HepG2 (cell line): Measurements from ENCODE around the gene ADAMTS4. TPM values are rescaled to one million over a fixed set of nuclear protein-coding genes. Genes with fewer than 3 reads are reported as not detected.

ENCODE experiments used
- EHMT2 ChIP-seq: fragments of 200-600 bp; sonication (generic); IDR thresholded peaks from 2 replicates; pipeline ENCODE4 v1.7.0; 2017; ENCODE audit warnings: antibody characterized with exemption, low read depth, low read length, borderline replicate concordance
- ELF3 ChIP-seq: IDR thresholded peaks from 2 replicates; pipeline ENCODE4 v1.6.1; 2016; ENCODE audit warnings: missing genetic modification reagents, missing compliant biosample characterization
- KLF13 ChIP-seq: sonication (generic); formaldehyde crosslinking; IDR thresholded peaks from 2 replicates; pipeline ENCODE4 v1.4.0; 2020; ENCODE audit warnings: mild to moderate bottlenecking, missing genetic modification reagents
- MZF1 ChIP-seq: sonication (generic); formaldehyde crosslinking; IDR thresholded peaks from 2 replicates; pipeline ENCODE4 v1.8.1; 2023; ENCODE audit warnings: mild to moderate bottlenecking, missing genetic modification reagents, borderline replicate concordance
- REPIN1 ChIP-seq: sonication (generic); formaldehyde crosslinking; IDR thresholded peaks from 2 replicates; pipeline ENCODE4 v1.8.0; 2022; ENCODE audit warnings: missing genetic modification reagents, low read depth, mild to moderate bottlenecking, borderline replicate concordance
- ZBTB2 ChIP-seq: sonication (generic); formaldehyde crosslinking; IDR thresholded peaks from 2 replicates; pipeline ENCODE4 v1.8.0; 2022; ENCODE audit warnings: low read depth, missing genetic modification reagents
- ZBTB40 ChIP-seq, 2 experiments: fragments of 450-650 bp in 1 of 2; sonication (generic) in 1 of 2; formaldehyde crosslinking in 1 of 2; IDR thresholded peaks; 2 replicates each; pipeline versions ENCODE4 v1.6.1 to v1.8.0; 2016 to 2022; ENCODE audit warnings: antibody characterized with exemption in 1 of 2, mild to moderate bottlenecking in 1 of 2, missing genetic modification reagents in 1 of 2
- ZNF142 ChIP-seq: sonication (generic); formaldehyde crosslinking; IDR thresholded peaks from 2 replicates; pipeline ENCODE4 v1.4.0; 2020; ENCODE audit warnings: missing genetic modification reagents
- ZNF747 ChIP-seq: sonication (generic); formaldehyde crosslinking; IDR thresholded peaks from 2 replicates; pipeline ENCODE4 v1.8.1; 2023; ENCODE audit warnings: missing genetic modification reagents, mild to moderate bottlenecking, borderline replicate concordance
- ZSCAN20 ChIP-seq: sonication (generic); formaldehyde crosslinking; IDR thresholded peaks from 2 replicates; pipeline ENCODE4 v1.4.0; 2020; ENCODE audit warnings: missing genetic modification reagents, mild to moderate bottlenecking, borderline replicate concordance
- polyA plus RNA-seq, 8 experiments: library from polyadenylated mRNA; depleted of rRNA in 3 of 8; stranded (reverse) in 7 of 8; unstranded in 1 of 8; fragments of >200 nt; fragmentation: Illumina TruSeq in 4 of 8; extraction: Trizol in 4 of 8; gene quantifications; 2 replicates each; pipeline versions ENCODE4 v1.2.1 to v1.2.3, GENCODE V29; 2011 to 2016; ENCODE audit warnings: low read depth in 4 of 8, missing spikeins in 1 of 8, mixed read lengths in 1 of 8; ENCODE audit not compliant: insufficient read depth in 1 of 8
- total RNA-seq, 5 experiments: library from RNA; depleted of rRNA; stranded (reverse); fragments of >200 nt; fragmentation: Illumina TruSeq; extraction: Trizol; gene quantifications; 2 replicates each; pipeline ENCODE4 v1.2.3, GENCODE V29; 2016; ENCODE audit warnings: low read depth in 1 of 5

The ADAMTS4 gene
- total and polyA plus RNA-seq, 2 of the 13 experiments (the other 11 are each of a cell fraction or from before 2014, with no cell fraction given), result 0.51 to 1.7 TPM

GRCh38 chr1:161225534-161226319 is 26.9 kb upstream of the ADAMTS4 start, which contains the start of gene TOMM40L (continued):
- no peak for TF ChIP-seq ZSCAN20
- TF ChIP-seq ZBTB2, result no peak
- no peak for TF ChIP-seq KLF13 (CRISPR knock-in tag)
- TF ChIP-seq ZNF142 (CRISPR knock-in tag), result no peak
- TF ChIP-seq ZNF747 (CRISPR knock-in tag), result 0 out of 2 replicates have a peak, but pooled peaks have one; percentile 18
- TF ChIP-seq ZBTB40 (IDR thresholded peaks at IDR 0.05), result no peak
- no peak; the same call in 1 of the 2 replicates for TF ChIP-seq ZBTB40 (CRISPR knock-in tag; IDR thresholded peaks at IDR 0.05)
- TF ChIP-seq MZF1 (CRISPR knock-in tag), result no peak
- TF ChIP-seq REPIN1 (CRISPR knock-in tag), result no peak
- TF ChIP-seq EHMT2, result peak; percentile 29; the same call in 1 of the 2 replicates
- TF ChIP-seq ELF3 (CRISPR knock-in tag), result no peak; the same call in 1 of the 2 replicates
